GM10266 (cell line): ENCODE results near the gene ACSS3.

Experiments
- DNase-seq: peaks from one replicate; pipeline ENCODE4 v3.0.0; 2012; ENCODE audit errors: extremely low spot score
- CTCF ChIP-seq: IDR thresholded peaks from 2 replicates; pipeline ENCODE4 v1.5.1; 2012; ENCODE audit warnings: mild to moderate bottlenecking, low read depth; ENCODE audit not compliant: control insufficient read depth, insufficient read depth; ENCODE audit errors: missing control alignments

Gene ACSS3

GRCh38 chr12:81147292-81147919 is 69.5 kb downstream of the ACSS3 start:
- no peak for DNase-seq

GRCh38 chr12:81150382-81150781 is 72.5 kb downstream of the ACSS3 start:
- DNase-seq = no peak
- no peak for TF ChIP-seq CTCF

More at GRCh38 chr12:81147292-81147919, 69.5 kb downstream of the ACSS3 start:
- no peak for TF ChIP-seq CTCF

GRCh38 chr12:81159856-81160255 is 82.0 kb downstream of the ACSS3 start:
- no peak for DNase-seq
- TF ChIP-seq CTCF = no peak

GRCh38 chr12:81161680-81162079 is 83.8 kb downstream of the ACSS3 start:
- no peak for TF ChIP-seq CTCF
- DNase-seq = no peak

- no peak for DNase-seq
- no peak for TF ChIP-seq CTCF
These were observed 84.7 kb downstream of the ACSS3 start for GRCh38 chr12:81162391-81163136.

GRCh38 chr12:81164827-81165226 is 86.9 kb downstream of the ACSS3 start:
- TF ChIP-seq CTCF = no peak
- no peak for DNase-seq

GRCh38 chr12:81166790-81167189 is 88.9 kb downstream of the ACSS3 start:
- DNase-seq = no peak
- no peak for TF ChIP-seq CTCF
